Measurements from ENCODE around the gene CYP4A11. TPM values are rescaled to one million over a fixed set of nuclear protein-coding genes. Genes with fewer than 3 reads are reported as not detected.

The CYP4A11 gene
- total and polyA plus RNA-seq, 9 of the 15 experiments (the other 6 are each of a cell fraction or from before 2014, with no cell fraction given), result not detected

DNA sequence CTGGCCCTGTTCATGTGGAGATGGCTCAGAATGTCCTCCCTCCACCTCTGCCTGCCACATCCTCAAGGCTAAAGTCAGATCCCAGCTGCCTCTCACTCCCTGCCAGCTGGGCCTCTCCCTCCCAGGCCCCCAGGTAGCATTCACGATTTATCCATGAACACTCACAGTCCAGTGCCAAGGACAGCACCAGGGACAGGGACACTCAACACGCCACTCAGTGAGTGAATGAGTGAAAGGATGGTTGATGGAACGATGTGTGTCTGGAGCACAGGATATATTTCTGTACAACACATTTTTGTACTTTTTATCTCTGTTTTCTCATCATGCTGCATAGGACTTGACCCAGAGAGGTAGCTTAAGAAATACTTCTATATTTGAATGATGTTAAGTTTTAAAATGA, 10.1 kb downstream of the CYP4A11 start (continued):
- TF ChIP-seq HDAC6 (IDR thresholded peaks at IDR 0.05; ENCODE audit: low read depth, low read length), result no peak

DNA sequence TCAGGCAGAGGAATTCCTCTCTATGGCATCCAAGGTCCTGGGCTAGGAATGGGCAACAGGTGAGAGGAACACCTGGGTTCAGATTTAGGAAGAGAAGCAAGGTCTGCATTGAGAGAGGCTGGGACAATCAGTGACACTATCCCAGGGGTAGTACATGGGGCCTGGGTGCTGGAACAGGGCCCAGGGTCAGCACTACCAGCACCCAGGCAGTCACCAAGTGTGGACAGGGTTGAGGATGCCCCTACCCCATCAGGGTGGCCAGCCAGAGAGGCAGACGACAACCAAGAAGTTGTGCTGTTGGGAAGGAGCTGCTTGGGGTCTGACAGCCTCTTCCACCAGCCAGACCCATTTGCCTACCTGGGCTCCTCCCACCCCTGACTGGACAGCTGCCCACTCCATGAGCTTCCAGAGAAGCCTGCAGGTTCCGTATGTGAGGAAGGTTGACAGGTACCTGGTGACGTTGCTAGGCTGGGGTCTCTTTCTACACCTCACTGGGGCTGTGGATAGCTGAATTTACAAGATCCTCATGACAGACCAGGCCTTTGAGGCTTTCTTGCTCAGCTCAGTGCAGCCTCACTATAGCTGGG, 13.9 kb downstream of the CYP4A11 start:
- ChIA-PET CTCF (ENCODE audit: low intra/inter-chr PET ratio) (no interaction called here), POLR2A (no interaction called here)
- WGBS (ENCODE audit: insufficient coverage, low coverage, missing lambda C conversion rate), result 0% methylated on average over 3 of the region's 3 CpGs
- H3K27me3 ChIP-seq (ENCODE audit: control insufficient read depth in 2 of 2, insufficient read depth in 2 of 2, low read length in 2 of 2), result peaks cover 0 to 4% of the 10 kb centered on the region in 2 experiments; a peak in 1 of 5 replicates
- BruUV-seq (replicated peaks), result no TSS peak
- DNase-seq (ENCODE audit: extremely low read depth in 1 of 4, low spot score in 3 of 4), result no peak
- no peak overlapping the region for H3K4me2 ChIP-seq (ENCODE audit: insufficient read depth, low read length)
- H3K9me1 ChIP-seq (ENCODE audit: control insufficient read depth, insufficient read depth, low read length), result no peaks in the 10 kb centered on the region
- H3K27ac ChIP-seq (ENCODE audit: extremely low read depth, low read depth, low read length), result no peak overlapping the region
- no peaks in the 10 kb centered on the region for H3K79me2 ChIP-seq (ENCODE audit: control insufficient read depth, insufficient read depth, low read length)
- ATAC-seq, result no peak
- H3K9ac ChIP-seq (ENCODE audit: insufficient read depth in 1 of 2, low read depth in 2 of 2, low read length in 2 of 2), result no peak overlapping the region; a peak in 1 of 4 replicates
- intact Hi-C loops (cut with micrococcal nuclease), result no loop called here
- H3K4me1 ChIP-seq (replicated peaks in 1 of 2; ENCODE audit: control insufficient read depth in 2 of 2, insufficient read depth in 2 of 2, low read length in 2 of 2), result no peaks in the 10 kb centered on the region
- FAIRE-seq, result no peak
- no peaks in the 10 kb centered on the region for H3K36me3 ChIP-seq (ENCODE audit: control insufficient read depth, insufficient read depth, low read length)
- no peak overlapping the region for H3K4me3 ChIP-seq
- H4K20me1 ChIP-seq (replicated peaks; ENCODE audit: control insufficient read depth, insufficient read depth, low read length), result no peaks in the 10 kb centered on the region
- H2AFZ ChIP-seq (ENCODE audit: low read depth, low read length), result no peak overlapping the region
- in situ Hi-C loops (cut with MboI), result loop anchor here (5.0 kb wide), 1 partner anchor 220 kb away; no protein-coding TSS in a partner anchor
- H3K9me3 ChIP-seq (replicated peaks; ENCODE audit: control insufficient read depth, insufficient read depth, low read depth, low read length), result no peaks in the 10 kb centered on the region
- TF ChIP-seq, protein P1, sequence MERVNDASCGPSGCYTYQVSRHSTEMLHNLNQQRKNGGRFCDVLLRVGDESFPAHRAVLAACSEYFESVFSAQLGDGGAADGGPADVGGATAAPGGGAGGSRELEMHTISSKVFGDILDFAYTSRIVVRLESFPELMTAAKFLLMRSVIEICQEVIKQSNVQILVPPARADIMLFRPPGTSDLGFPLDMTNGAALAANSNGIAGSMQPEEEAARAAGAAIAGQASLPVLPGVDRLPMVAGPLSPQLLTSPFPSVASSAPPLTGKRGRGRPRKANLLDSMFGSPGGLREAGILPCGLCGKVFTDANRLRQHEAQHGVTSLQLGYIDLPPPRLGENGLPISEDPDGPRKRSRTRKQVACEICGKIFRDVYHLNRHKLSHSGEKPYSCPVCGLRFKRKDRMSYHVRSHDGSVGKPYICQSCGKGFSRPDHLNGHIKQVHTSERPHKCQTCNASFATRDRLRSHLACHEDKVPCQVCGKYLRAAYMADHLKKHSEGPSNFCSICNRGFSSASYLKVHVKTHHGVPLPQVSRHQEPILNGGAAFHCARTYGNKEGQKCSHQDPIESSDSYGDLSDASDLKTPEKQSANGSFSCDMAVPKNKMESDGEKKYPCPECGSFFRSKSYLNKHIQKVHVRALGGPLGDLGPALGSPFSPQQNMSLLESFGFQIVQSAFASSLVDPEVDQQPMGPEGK (CRISPR knock-in tag; IDR thresholded peaks at IDR 0.05; ENCODE audit: borderline replicate concordance), result no peak
- TF ChIP-seq SOX6 (IDR thresholded peaks at IDR 0.05) (no peak), CBX2 (IDR thresholded peaks at IDR 0.05; ENCODE audit: insufficient read depth, low read length, poor library complexity, severe bottlenecking) (no peak), ESRRA (IDR thresholded peaks at IDR 0.05; ENCODE audit: borderline replicate concordance, low read depth) (no peak), ZNF224 (CRISPR knock-in tag; IDR thresholded peaks at IDR 0.05) (no peak), FOSL1 (tag; conservative IDR thresholded peaks at IDR 0.05) (no peak), HDAC8 (tag; IDR thresholded peaks at IDR 0.05) (no peak), STAG1 (CRISPR knock-in tag; IDR thresholded peaks at IDR 0.05; ENCODE audit: borderline replicate concordance) (no peak)
- TF ChIP-seq, protein P2, sequence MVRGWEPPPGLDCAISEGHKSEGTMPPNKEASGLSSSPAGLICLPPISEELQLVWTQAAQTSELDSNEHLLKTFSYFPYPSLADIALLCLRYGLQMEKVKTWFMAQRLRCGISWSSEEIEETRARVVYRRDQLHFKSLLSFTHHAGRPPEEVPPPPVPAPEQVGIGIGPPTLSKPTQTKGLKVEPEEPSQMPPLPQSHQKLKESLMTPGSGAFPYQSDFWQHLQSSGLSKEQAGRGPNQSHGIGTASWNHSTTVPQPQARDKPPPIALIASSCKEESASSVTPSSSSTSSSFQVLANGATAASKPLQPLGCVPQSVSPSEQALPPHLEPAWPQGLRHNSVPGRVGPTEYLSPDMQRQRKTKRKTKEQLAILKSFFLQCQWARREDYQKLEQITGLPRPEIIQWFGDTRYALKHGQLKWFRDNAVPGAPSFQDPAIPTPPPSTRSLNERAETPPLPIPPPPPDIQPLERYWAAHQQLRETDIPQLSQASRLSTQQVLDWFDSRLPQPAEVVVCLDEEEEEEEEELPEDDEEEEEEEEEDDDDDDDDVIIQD (CRISPR knock-in tag; IDR thresholded peaks at IDR 0.05), result no peak
- TF ChIP-seq, protein P3, sequence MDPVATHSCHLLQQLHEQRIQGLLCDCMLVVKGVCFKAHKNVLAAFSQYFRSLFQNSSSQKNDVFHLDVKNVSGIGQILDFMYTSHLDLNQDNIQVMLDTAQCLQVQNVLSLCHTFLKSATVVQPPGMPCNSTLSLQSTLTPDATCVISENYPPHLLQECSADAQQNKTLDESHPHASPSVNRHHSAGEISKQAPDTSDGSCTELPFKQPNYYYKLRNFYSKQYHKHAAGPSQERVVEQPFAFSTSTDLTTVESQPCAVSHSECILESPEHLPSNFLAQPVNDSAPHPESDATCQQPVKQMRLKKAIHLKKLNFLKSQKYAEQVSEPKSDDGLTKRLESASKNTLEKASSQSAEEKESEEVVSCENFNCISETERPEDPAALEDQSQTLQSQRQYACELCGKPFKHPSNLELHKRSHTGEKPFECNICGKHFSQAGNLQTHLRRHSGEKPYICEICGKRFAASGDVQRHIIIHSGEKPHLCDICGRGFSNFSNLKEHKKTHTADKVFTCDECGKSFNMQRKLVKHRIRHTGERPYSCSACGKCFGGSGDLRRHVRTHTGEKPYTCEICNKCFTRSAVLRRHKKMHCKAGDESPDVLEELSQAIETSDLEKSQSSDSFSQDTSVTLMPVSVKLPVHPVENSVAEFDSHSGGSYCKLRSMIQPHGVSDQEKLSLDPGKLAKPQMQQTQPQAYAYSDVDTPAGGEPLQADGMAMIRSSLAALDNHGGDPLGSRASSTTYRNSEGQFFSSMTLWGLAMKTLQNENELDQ (CRISPR knock-in tag; IDR thresholded peaks at IDR 0.05; ENCODE audit: borderline replicate concordance), result no peak
- TF ChIP-seq, protein P4, sequence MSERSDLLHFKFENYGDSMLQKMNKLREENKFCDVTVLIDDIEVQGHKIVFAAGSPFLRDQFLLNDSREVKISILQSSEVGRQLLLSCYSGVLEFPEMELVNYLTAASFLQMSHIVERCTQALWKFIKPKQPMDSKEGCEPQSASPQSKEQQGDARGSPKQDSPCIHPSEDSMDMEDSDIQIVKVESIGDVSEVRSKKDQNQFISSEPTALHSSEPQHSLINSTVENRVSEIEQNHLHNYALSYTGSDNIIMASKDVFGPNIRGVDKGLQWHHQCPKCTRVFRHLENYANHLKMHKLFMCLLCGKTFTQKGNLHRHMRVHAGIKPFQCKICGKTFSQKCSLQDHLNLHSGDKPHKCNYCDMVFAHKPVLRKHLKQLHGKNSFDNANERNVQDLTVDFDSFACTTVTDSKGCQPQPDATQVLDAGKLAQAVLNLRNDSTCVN (CRISPR knock-in tag; IDR thresholded peaks at IDR 0.05), result no peak

Data from K562 (cell line).